GM19463 (cell line): ENCODE results near the gene RMRP.
"Not testable (repeated sequence)": the region's sequence is repeated elsewhere in the genome, so short reads cannot be mapped to it uniquely, and the experiment has no call there.

ENCODE experiments used
- ATAC-seq: cut with Tn5 transposase; IDR thresholded peaks from one replicate; pipeline ENCODE4 v1.9.1; 2021; ENCODE audit warnings: mild to moderate bottlenecking, moderate library complexity; ENCODE audit not compliant: unreplicated experiment

Gene RMRP

GRCh38 chr9:35615981-35616680 is 41.7 kb downstream of the RMRP start:
- ATAC-seq = no peak

- no peak for ATAC-seq
These were observed 45.0 kb downstream of the RMRP start for GRCh38 chr9:35612843-35613242.

GRCh38 chr9:35612066-35612465 is 45.8 kb downstream of the RMRP start:
- ATAC-seq = not testable (repeated sequence)

GRCh38 chr9:35611230-35611797 is 46.5 kb downstream of the RMRP start:
- ATAC-seq = no peak

GRCh38 chr9:35609820-35610163 is 48.0 kb downstream of the RMRP start:
- no peak for ATAC-seq

GRCh38 chr9:35609001-35609819 is 48.6 kb downstream of the RMRP start:
- no peak for ATAC-seq

- no peak for ATAC-seq
These were observed 49.6 kb downstream of the RMRP start for GRCh38 chr9:35608221-35608620.
